Measurements from ENCODE around the gene BICC1. TPM values are rescaled to one million over a fixed set of nuclear protein-coding genes. Genes with fewer than 3 reads are reported as not detected.

The BICC1 gene
- total RNA-seq, 1 donor from 2014 or later, result 9.3 TPM

DNA sequence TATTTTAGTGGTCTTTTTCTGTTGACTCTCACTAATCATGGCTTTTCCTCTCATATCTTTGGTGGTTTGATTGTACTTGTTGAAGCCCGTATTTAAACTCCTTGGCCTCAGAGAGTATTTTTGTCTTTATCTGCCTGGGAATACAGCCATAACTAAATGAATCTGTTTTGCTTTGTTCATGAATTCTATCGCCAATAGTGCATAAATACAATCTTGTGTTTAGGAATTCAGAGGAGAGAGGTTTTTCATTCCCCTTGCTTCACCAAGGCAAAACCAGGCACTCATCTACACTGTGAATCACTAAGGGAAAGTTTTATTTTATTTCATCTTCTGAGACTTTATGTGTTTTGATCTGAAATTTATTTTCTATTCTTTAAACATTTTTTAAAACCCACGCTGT lies 152.7 kb downstream of the BICC1 start:
- Mint-ChIP-seq H3K27me3 (ENCODE audit: low read depth) (peaks cover 4% of the 10 kb centered on the region), H3K27ac (peak overlapping the region; percentile 18), H3K9me3 (peaks cover 25% of the 10 kb centered on the region), H3K4me1 (peaks cover 9% of the 10 kb centered on the region), H3K4me3 (no peak overlapping the region), H3K36me3 (peaks cover 16% of the 10 kb centered on the region)
- no peak for DNase-seq (ENCODE audit: low spot score in 2 of 2, unreplicated experiment in 2 of 2)
- TF ChIP-seq, protein P1, sequence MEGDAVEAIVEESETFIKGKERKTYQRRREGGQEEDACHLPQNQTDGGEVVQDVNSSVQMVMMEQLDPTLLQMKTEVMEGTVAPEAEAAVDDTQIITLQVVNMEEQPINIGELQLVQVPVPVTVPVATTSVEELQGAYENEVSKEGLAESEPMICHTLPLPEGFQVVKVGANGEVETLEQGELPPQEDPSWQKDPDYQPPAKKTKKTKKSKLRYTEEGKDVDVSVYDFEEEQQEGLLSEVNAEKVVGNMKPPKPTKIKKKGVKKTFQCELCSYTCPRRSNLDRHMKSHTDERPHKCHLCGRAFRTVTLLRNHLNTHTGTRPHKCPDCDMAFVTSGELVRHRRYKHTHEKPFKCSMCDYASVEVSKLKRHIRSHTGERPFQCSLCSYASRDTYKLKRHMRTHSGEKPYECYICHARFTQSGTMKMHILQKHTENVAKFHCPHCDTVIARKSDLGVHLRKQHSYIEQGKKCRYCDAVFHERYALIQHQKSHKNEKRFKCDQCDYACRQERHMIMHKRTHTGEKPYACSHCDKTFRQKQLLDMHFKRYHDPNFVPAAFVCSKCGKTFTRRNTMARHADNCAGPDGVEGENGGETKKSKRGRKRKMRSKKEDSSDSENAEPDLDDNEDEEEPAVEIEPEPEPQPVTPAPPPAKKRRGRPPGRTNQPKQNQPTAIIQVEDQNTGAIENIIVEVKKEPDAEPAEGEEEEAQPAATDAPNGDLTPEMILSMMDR (IDR thresholded peaks at IDR 0.05; ENCODE audit: unreplicated experiment), result no peak

DNA sequence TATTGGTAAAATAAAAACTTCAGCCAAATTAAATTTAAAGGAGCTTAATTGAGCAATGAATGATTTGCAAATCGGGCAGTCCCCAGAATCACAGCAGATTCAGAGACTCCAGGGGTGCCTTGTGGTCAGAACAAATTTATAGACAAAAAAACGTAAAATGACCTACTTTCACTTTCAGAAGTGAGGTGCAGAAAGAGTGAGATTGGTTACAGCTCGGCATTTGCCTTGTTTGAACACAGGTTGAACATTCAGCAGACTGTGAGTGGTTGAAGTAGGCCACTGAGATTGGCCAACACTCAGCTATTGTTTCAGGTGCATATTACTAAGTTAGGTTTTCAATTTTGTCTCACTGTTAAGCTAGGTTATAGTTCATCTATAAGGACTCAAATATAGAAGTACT lies 153.4 kb downstream of the BICC1 start:
- Mint-ChIP-seq H3K36me3 (peaks cover 16% of the 10 kb centered on the region), H3K27ac (peak overlapping the region; percentile 30), H3K27me3 (ENCODE audit: low read depth) (peaks cover 6% of the 10 kb centered on the region), H3K9me3 (peaks cover 25% of the 10 kb centered on the region), H3K4me3 (no peak overlapping the region), H3K4me1 (peaks cover 9% of the 10 kb centered on the region)
- TF ChIP-seq, protein P1 (IDR thresholded peaks at IDR 0.05; ENCODE audit: unreplicated experiment), result no peak
- DNase-seq (ENCODE audit: low spot score in 2 of 2, unreplicated experiment in 2 of 2), result no peak

DNA sequence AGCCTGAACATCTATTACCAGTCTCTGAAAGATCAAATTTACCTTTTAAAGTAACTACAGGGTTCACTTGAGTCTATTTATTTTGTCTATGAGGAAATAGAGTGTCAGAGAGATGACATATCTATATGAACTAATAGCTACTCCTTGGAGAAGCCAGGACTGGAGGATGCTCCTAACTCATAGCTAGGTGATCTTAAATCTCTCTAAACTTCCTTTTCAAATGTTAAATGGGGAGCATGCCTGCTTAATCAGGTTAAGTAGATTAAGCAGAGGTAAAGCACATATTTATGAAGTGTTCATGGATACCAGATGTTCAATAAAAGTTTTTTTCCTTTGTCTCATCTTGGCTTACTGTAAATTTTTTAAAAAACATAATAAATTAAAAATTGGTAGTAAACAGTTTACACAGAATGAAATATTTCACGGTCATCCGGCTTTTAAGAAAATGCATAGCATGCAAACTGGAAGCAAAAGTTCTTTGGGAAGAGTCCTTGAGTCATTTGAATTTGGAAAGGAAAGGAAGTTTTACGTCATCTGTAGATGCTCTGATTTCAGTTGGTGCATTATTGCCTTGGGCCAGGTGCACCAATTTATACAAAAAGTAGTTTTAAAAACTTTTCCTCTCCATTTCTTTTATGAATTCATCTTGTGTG lies 155.1 kb downstream of the BICC1 start:
- Mint-ChIP-seq H3K9me3 (peaks cover 21% of the 10 kb centered on the region), H3K27me3 (ENCODE audit: low read depth) (peaks cover 19% of the 10 kb centered on the region), H3K27ac (no peak overlapping the region), H3K36me3 (peaks cover 16% of the 10 kb centered on the region), H3K4me1 (peaks cover 9% of the 10 kb centered on the region), H3K4me3 (no peak overlapping the region)
- TF ChIP-seq, protein P1 (IDR thresholded peaks at IDR 0.05; ENCODE audit: unreplicated experiment), result no peak
- no peak for DNase-seq (ENCODE audit: low spot score in 2 of 2, unreplicated experiment in 2 of 2)

DNA sequence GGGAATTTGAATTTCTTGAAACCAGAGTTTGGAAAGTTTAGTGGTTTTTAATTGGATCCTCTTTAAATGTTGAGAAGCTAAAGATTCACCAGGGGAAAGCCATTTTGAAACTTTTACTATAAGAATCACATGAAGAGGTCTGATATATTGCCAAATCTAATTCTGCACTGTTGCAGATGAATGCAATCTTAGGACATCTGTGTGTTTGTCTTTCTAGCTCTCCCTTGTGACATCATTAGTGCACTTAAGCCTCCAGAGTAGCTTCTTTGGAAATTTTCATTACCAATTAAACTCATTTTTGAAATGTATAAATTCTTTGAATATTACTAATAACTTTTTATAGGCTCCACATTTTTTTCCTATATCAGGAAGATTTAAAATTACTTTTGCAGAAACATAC lies 160.2 kb downstream of the BICC1 start:
- Mint-ChIP-seq H3K27ac (no peak overlapping the region), H3K36me3 (peaks cover 2% of the 10 kb centered on the region), H3K27me3 (ENCODE audit: low read depth) (peaks cover 24% of the 10 kb centered on the region), H3K4me1 (peaks cover 9% of the 10 kb centered on the region), H3K9me3 (peaks cover 6% of the 10 kb centered on the region), H3K4me3 (no peak overlapping the region)
- DNase-seq (ENCODE audit: low spot score in 2 of 2, unreplicated experiment in 2 of 2), result no peak
- TF ChIP-seq, protein P1 (IDR thresholded peaks at IDR 0.05; ENCODE audit: unreplicated experiment), result no peak

DNA sequence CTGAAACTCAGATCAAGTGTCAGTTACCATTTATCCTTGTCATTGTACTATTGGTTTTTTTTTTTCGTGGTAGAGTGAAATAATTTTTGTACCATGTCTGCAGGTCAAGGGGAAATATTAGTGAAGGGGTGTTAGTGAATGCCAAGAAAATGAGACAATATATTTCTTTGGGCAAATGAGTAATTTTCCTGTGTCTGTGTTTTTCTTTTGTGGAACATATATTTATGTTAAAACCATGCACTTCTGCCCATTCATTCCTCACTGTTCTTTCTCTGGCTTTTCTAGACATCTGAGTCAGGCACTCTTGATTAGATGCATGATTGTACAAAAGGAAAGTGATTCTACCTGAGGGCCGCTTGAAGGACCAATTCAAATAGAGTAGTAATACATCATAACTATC lies 161.6 kb downstream of the BICC1 start:
- Mint-ChIP-seq H3K27ac (no peak overlapping the region), H3K9me3 (peaks cover 18% of the 10 kb centered on the region), H3K4me3 (no peak overlapping the region), H3K36me3 (peaks cover 2% of the 10 kb centered on the region), H3K27me3 (ENCODE audit: low read depth) (peaks cover 34% of the 10 kb centered on the region), H3K4me1 (peaks cover 5% of the 10 kb centered on the region)
- DNase-seq (ENCODE audit: low spot score in 2 of 2, unreplicated experiment in 2 of 2), result no peak
- TF ChIP-seq, protein P1 (IDR thresholded peaks at IDR 0.05; ENCODE audit: unreplicated experiment), result no peak

Data from mesothelial cell of epicardium (in vitro differentiated cells).